Measurements from ENCODE around the gene SCYL1. TPM values are rescaled to one million over a fixed set of nuclear protein-coding genes. Genes with fewer than 3 reads are reported as not detected.

SCYL1 gene
- total and polyA plus RNA-seq, 2 of the 4 experiments (the other 2 are of a cell fraction) = 96.4 to 150 TPM

DNA sequence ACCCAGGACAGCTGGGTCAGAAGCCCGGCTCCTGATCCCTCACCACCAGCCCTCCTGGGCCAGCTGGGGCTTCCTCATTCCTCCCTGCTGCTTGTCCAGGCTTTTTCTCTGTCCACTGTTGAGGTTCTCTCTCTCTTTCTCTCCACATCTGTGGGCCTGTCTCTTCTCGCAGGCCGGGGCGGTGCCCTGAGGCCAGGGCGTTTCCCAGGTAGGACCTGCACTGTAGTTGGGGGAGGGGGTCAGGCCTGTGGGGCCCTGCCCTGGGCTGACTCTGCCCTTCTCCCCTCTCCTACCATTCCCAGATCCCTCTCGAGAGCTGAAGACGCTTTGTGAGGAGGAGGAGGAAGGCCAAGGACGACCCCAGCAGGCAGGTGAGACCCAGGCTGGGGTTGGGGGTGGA is 55.9 kb downstream of the SCYL1 start:
- H3K27me3 ChIP-seq (ENCODE audit: control insufficient read depth, insufficient read depth, low read length) = no peaks in the 10 kb centered on the region
- no peak overlapping the region for H3K27ac ChIP-seq (ENCODE audit: insufficient read depth, low read length)
- no peak overlapping the region for H2BK120ac ChIP-seq (ENCODE audit: low read depth, low read length)
- intact Hi-C loops (cut with micrococcal nuclease) (no loop called here), in situ Hi-C loops (cut with MboI; ENCODE audit: low sequenced_read_pairs) (no loop called here), dilution Hi-C loops (cut with HindIII; ENCODE audit: low sequenced_read_pairs, unreplicated experiment) (no loop called here)
- H2BK5ac ChIP-seq (ENCODE audit: low read depth, low read length, poor library complexity, severe bottlenecking) = no peak overlapping the region
- H3K79me1 ChIP-seq (ENCODE audit: low read depth in 1 of 2, low read length in 2 of 2) = peaks cover 15 to 40% of the 10 kb centered on the region in 2 experiments; a peak in 3 of 4 replicates
- no peaks in the 10 kb centered on the region; the same call in 1 of the 2 replicates for H3K9me1 ChIP-seq (ENCODE audit: insufficient read depth, low read length)
- H3K36me3 ChIP-seq (ENCODE audit: control insufficient read depth, insufficient read depth, low read length) = peaks cover 39% of the 10 kb centered on the region; the same call in 1 of the 2 replicates
- BruUV-seq (replicated peaks) = no TSS peak
- DNase-seq (no peak), ATAC-seq (ENCODE audit: low read depth) (no peak)
- no peak overlapping the region for H2BK15ac ChIP-seq (ENCODE audit: low read depth, low read length)
- H3K4me3 ChIP-seq (ENCODE audit: insufficient read depth, low read depth, low read length) = no peak overlapping the region
- no peak overlapping the region for H3K4me2 ChIP-seq (ENCODE audit: low read depth, low read length)
- H2BK20ac ChIP-seq (ENCODE audit: low read depth, low read length) = no peak overlapping the region
- no peak overlapping the region for H4K8ac ChIP-seq (ENCODE audit: low read depth in 2 of 2, low read length in 2 of 2)
- H3K23ac ChIP-seq (ENCODE audit: low read depth, low read length) = no peak overlapping the region
- H3K9ac ChIP-seq (ENCODE audit: low read depth, low read length) = no peak overlapping the region
- no peak overlapping the region for H2AK9ac ChIP-seq (replicated peaks; ENCODE audit: low read depth, low read length, poor library complexity)
- H3K18ac ChIP-seq (ENCODE audit: low read depth, low read length) = no peak overlapping the region
- H4K91ac ChIP-seq (ENCODE audit: insufficient read depth, low read depth, low read length) = no peak overlapping the region
- peaks cover 17% of the 10 kb centered on the region for H3K4me1 ChIP-seq (ENCODE audit: control insufficient read depth, insufficient read depth, low read length)
- H3K9me3 ChIP-seq (ENCODE audit: control insufficient read depth, insufficient read depth, low read length) = no peaks in the 10 kb centered on the region
- no peak overlapping the region for H3K56ac ChIP-seq (ENCODE audit: extremely low read depth, insufficient read depth, low read length)
- H2AK5ac ChIP-seq (ENCODE audit: low read depth, low read length) = no peak overlapping the region
- POLR2A ChIA-PET (ENCODE audit: unreplicated experiment) = no interaction called here
- WGBS, 2 experiments (ENCODE audit: extremely low coverage in 2 of 2, insufficient read length in 1 of 2) = no CpG with 5 or more reads among the region's 8 CpGs
- no peak overlapping the region for H4K5ac ChIP-seq (ENCODE audit: low read depth, low read length)
- H3K14ac ChIP-seq (replicated peaks; ENCODE audit: low read depth, low read length) = no peak overlapping the region
- peaks cover 7% of the 10 kb centered on the region for H4K20me1 ChIP-seq (ENCODE audit: insufficient read depth, low read length)
- H3K4ac ChIP-seq (ENCODE audit: low read depth, low read length) = no peak overlapping the region
- no peak for TF ChIP-seq USF2 (IDR thresholded peaks at IDR 0.05; ENCODE audit: low read depth, low read length)
- TF ChIP-seq MAZ (IDR thresholded peaks at IDR 0.05; ENCODE audit: borderline replicate concordance, low read depth, low read length) = no peak
- no peak for TF ChIP-seq RFX5 (IDR thresholded peaks at IDR 0.05; ENCODE audit: low read depth, low read length)
- no peak for TF ChIP-seq RCOR1 (IDR thresholded peaks at IDR 0.05; ENCODE audit: insufficient replicate concordance, low read length)
- no peak for TF ChIP-seq POLR2A (IDR thresholded peaks at IDR 0.05; ENCODE audit: low read depth, low read length)
- TF ChIP-seq MXI1 (IDR thresholded peaks at IDR 0.05; ENCODE audit: borderline replicate concordance, low read depth, low read length) = no peak
- no peak for TF ChIP-seq FOS (IDR thresholded peaks at IDR 0.05; ENCODE audit: low read depth, low read length)
- no peak for TF ChIP-seq NFE2L2 (IDR thresholded peaks at IDR 0.05; ENCODE audit: low read depth, low read length)
- no peak overlapping the region for H2AFZ ChIP-seq (replicated peaks; ENCODE audit: low read length, poor library complexity)
- CTCF ChIA-PET = no interaction called here

All from IMR-90 (cell line).